Measurements from ENCODE around the gene SMG5. TPM values are rescaled to one million over a fixed set of nuclear protein-coding genes. Genes with fewer than 3 reads are reported as not detected.

Gene SMG5
- total RNA-seq, 2 donors from 2014 or later: 75.7 to 93.7 TPM

Other genes with a start within 250 kb of the SMG5 start
- gene UBQLN4, start 229.0 kb downstream of the SMG5 start, total RNA-seq: 10 to 100 TPM; 31.9 to 36.7 TPM
- 10 to 100 TPM; 39.9 to 55.6 TPM for gene LAMTOR2, start 228.0 kb downstream of the SMG5 start, total RNA-seq
- 1 to 10 TPM in 1 of 2 donors, under 1 TPM in 1; 0.43 to 1.2 TPM for gene RAB25, start 221.7 kb downstream of the SMG5 start, total RNA-seq
- gene MEX3A, start 200.4 kb downstream of the SMG5 start, total RNA-seq: under 1 TPM; 0.15 to 0.21 TPM
- 100 to 1,000 TPM; 150 to 338 TPM for gene LMNA, start 168.1 kb downstream of the SMG5 start, total RNA-seq
- gene SEMA4A, start 129.2 kb downstream of the SMG5 start, total RNA-seq: 10 to 100 TPM in 1 of 2 donors, 1 to 10 TPM in 1; 1.8 to 17.6 TPM
- 10 to 100 TPM; 23.5 to 38.1 TPM for gene SLC25A44, start 88.7 kb downstream of the SMG5 start, total RNA-seq
- gene PMF1, start 69.8 kb downstream of the SMG5 start, total RNA-seq: 10 to 100 TPM; 85.6 to 87.3 TPM
- 1 to 10 TPM; 3.2 to 6.8 TPM for gene BGLAP, start 40.6 kb downstream of the SMG5 start, total RNA-seq
- 10 to 100 TPM in 1 of 2 donors, 1 to 10 TPM in 1; 8.0 to 10.9 TPM for gene PAQR6, start 34.8 kb downstream of the SMG5 start, total RNA-seq
- 10 to 100 TPM; 13.7 to 14.5 TPM for gene TMEM79, start 1.5 kb upstream of the SMG5 start, total RNA-seq
- gene GLMP, start 12.9 kb upstream of the SMG5 start, total RNA-seq: 10 to 100 TPM; 18.3 to 19.1 TPM
- gene VHLL, start 16.5 kb upstream of the SMG5 start, total RNA-seq: under 1 TPM; 0.42 to 0.52 TPM
- gene CCT3, start 55.5 kb upstream of the SMG5 start, total RNA-seq: 100 to 1,000 TPM; 185 to 405 TPM
- 1 to 10 TPM in 1 of 2 donors, not detected in 1; 1.1 TPM for gene TSACC, start 55.7 kb upstream of the SMG5 start, total RNA-seq
- not detected for gene RHBG, start 86.4 kb upstream of the SMG5 start, total RNA-seq
- 10 to 100 TPM; 34.4 to 68.5 TPM for gene MEF2D, start 217.9 kb upstream of the SMG5 start, total RNA-seq

All from activated T-helper 17 cell treated with anti-CD3 and anti-CD28 coated beads, Interleukin-2, amount 50 U/mL, for 72 hours (primary cell).